Right cardiac atrium (tissue), 5 donors: ENCODE measurements around the gene KCNQ1. TPM values are rescaled to one million over a fixed set of nuclear protein-coding genes. Genes with fewer than 3 reads are reported as not detected.
A peak's percentile ranks its signal among the peaks of the same experiment; 100 is the strongest.

Experiments
- ATAC-seq, 2 donors: fragments of 200-7000 bp; cut with Tn5 transposase; one replicate each; pipeline versions ENCODE4 v1.8.0 to v1.9.1; 2020; ENCODE audit warnings: moderate library complexity in 2 of 2, mild to moderate bottlenecking in 1 of 2
- DNase-seq, 3 donors: peaks; one replicate each; pipeline ENCODE4 v3.0.0-alpha.2; 2020
- H3K27ac ChIP-seq: one replicate; pipeline ENCODE4 v1.5.1; 2013; ENCODE audit warnings: mild to moderate bottlenecking, low read length, control low read depth, moderate library complexity
- H3K27me3 ChIP-seq: one replicate; pipeline ENCODE4 v1.6.1; 2013; ENCODE audit not compliant: control insufficient read depth, insufficient read depth
- H3K4me1 ChIP-seq: one replicate; pipeline ENCODE4 v1.6.1; 2013; ENCODE audit warnings: low read length; ENCODE audit not compliant: control insufficient read depth, insufficient read depth
- H3K4me3 ChIP-seq: one replicate; pipeline ENCODE4 v1.5.1; 2013; ENCODE audit warnings: low read length, control low read depth
- H3K9me3 ChIP-seq: one replicate; pipeline ENCODE4 v1.6.1; 2013; ENCODE audit warnings: low read length; ENCODE audit not compliant: control insufficient read depth
- WGBS: extraction: QIAGEN DNeasy Blood & Tissue Kit; methylation state at CpG from one replicate; pipeline ENCODE4 v1.1.7; 2013; 5-methylcytosine and 5-hydroxymethylcytosine counted together
- intact Hi-C, 4 donors: fragments of 100-400 bp; cut with DNase I; formaldehyde crosslinking; loops; one replicate each; pipeline versions ENCODE4 v1.11.0 to v1.14.0; 2022 to 2023
- polyA plus RNA-seq: library from polyadenylated mRNA; stranded (reverse); fragments of 200-250 nt; gene quantifications from one replicate; pipeline ENCODE4 v1.2.3, GENCODE V29; 2013
- total RNA-seq, 4 donors: library from RNA; stranded (reverse); fragmentation: NEBNext Ultra II Directional; extraction: Animal tissue kit (Norgen Biotek cat#: 25700); gene quantifications; one replicate each; pipeline ENCODE4 v1.2.1, GENCODE V29; 2021
- donor health status: healthy with polysubstance abuse.
- donor health status: DM: no; HTN: yes; CAD: no.
- donor health status: DM: no; HTN: no; CAD: no.
- donor health status: DM: no; HTN: yes; CAD: no; lungs with severe emphysema.
- donor health status: DM: yes; HTN: yes; CAD: no.

Gene KCNQ1
- total and polyA plus RNA-seq, 5 donors: 36.4 to 46.8 (median 37.7) TPM

DNA sequence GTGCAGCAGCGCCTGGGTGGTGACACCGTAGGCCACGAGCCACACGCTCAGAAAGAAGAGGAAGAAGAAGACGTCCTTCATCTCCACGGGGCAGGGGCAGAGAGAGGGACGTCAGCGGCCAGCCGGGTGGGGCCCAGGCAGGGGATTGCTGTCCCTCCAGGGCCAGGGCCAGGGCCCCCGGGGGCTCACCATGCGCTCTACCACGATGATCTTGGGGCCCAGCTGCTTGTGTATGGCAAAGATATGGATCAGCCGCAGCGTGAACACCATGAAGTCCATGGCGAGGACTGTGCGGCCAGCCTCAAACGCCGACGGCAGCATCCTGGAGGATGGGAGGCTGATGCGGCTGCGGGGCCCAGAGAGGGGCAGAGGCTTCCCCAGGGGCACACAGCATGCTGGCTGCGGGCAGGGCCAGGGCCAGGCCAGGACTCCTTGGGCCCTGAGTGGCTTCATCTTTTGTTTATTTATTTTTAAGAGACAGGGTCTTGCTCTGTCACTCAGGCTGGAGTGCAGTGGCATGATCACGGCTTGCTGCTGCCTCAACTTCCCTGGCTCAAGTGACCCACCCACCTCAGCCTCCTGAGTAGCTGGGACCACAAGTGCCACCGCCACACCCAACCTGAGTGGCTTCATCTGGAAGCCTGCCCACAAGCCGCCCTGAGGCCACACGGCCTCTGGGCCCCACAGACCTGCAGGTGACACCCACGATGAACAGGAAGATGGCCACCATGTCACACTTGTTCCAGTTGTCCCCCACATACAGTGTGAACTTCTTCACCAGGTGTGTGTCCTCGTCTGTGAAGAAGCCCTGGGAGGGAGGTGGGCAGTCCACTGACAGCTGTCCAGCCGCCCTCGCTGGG lies 33.1 kb upstream of the KCNQ1 start:
- intact Hi-C loops: no loop called here
- H3K4me3 ChIP-seq: no peak overlapping the region
- ATAC-seq: no peak
- DNase-seq: peak in 1 of 3 donors; percentile 43
- no peak overlapping the region for H3K27ac ChIP-seq
- 79% methylated on average over 30 of the region's 30 CpGs for WGBS
- no peaks in the 10 kb centered on the region for H3K27me3 ChIP-seq
- no peaks in the 10 kb centered on the region for H3K9me3 ChIP-seq
- H3K4me1 ChIP-seq: no peaks in the 10 kb centered on the region

DNA sequence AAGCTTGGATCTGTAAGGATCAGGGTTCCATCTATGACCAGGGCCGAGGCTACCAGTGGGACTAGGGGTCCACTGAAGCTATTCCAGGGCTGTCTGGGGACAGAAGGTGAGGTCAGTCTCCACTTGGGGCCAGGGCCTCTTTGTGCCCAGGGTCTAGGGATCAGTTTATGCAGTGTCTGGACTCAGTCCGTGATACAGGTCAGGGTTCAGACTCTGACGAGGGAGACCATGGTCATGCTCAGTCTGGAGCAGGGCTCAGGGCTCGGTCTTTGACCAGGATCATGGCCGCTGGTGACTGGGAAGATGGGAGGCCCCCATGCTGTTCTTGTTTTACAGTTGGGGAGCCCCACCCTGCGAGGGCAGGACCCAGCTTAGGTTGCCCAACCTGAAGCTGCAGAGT lies 32.5 kb upstream of the KCNQ1 start:
- Histone ChIP-seq H3K27me3 (no peaks in the 10 kb centered on the region), H3K4me3 (no peak overlapping the region), H3K27ac (no peak overlapping the region), H3K4me1 (no peaks in the 10 kb centered on the region), H3K9me3 (no peaks in the 10 kb centered on the region)
- DNase-seq: no peak
- intact Hi-C loops: no loop called here
- no peak for ATAC-seq
- 85% methylated on average over 6 of the region's 6 CpGs for WGBS

DNA sequence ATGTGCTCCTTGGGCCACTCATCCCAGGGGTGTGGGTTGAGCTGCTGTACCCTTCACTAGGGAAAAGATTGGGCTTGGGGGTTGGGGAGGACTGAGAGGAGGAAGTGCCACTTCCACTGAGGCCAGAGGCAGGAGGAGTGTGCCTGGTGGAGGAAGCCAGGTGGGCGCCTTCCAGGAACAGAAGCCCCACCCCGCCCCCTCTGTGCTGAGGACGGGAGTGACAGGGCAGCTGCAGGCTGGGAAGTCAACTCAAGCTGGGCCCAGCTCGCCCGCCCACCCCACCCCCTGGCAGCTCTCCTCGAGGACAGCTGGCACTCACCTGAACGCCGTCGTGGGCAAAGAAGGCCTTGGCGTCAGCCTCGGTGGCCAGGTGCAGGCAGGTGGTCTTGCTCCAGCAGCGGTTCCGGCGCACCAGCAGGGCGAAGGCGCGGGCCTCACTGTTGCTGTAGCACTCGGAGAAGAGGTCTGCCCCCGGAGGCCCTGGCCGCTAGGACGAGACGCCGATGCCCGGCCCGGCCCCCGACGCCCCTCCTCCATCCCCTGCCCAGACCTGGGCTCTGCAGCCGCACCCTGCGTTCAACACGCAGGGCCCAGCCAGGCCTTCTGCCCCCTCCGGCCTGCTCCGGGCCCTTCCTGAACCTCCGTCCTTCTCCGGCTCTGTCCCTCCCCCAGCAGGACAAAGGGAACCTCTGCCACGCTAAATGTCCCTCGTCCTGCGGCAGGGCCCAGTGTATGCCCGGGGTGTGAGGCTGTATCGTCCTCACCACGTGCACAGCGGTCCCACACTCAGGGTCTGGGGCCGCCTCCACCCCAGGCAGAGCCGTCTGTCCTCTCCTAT lies 30.8 kb upstream of the KCNQ1 start:
- intact Hi-C loops: no loop called here
- 87% methylated on average over 43 of the region's 43 CpGs for WGBS
- peak in 2 of 3 donors; percentile 46 to 59 for DNase-seq
- Histone ChIP-seq H3K27ac (no peak overlapping the region), H3K4me3 (no peak overlapping the region), H3K9me3 (no peaks in the 10 kb centered on the region), H3K27me3 (no peaks in the 10 kb centered on the region), H3K4me1 (no peaks in the 10 kb centered on the region)
- no peak for ATAC-seq

DNA sequence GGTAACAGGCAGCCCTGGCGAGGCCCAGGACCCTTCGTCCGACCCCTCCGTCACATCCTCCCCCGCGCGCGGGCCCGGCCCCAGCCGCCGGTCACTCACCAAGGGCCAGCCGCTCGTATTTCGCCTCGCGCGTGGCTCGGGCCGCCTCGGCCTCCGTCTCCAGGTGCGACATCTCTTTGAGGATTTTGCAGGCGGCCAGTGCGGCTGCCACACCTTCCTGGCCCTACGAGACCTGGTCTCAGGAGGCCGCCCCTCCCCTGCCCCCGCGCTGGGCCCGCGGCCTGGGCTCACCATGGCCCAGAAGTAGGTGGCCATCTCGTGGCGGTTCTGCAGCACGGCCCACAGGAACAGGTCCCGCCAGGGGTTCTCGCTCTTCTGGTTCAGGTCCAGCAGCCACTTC lies 30.2 kb upstream of the KCNQ1 start:
- no peak overlapping the region for H3K27ac ChIP-seq
- H3K4me3 ChIP-seq: no peak overlapping the region
- ATAC-seq: no peak
- DNase-seq: peak in 1 of 3 donors; percentile 50
- H3K4me1 ChIP-seq: no peaks in the 10 kb centered on the region
- no peaks in the 10 kb centered on the region for H3K9me3 ChIP-seq
- no peaks in the 10 kb centered on the region for H3K27me3 ChIP-seq
- intact Hi-C loops: no loop called here
- 84% methylated on average over 35 of the region's 35 CpGs for WGBS

DNA sequence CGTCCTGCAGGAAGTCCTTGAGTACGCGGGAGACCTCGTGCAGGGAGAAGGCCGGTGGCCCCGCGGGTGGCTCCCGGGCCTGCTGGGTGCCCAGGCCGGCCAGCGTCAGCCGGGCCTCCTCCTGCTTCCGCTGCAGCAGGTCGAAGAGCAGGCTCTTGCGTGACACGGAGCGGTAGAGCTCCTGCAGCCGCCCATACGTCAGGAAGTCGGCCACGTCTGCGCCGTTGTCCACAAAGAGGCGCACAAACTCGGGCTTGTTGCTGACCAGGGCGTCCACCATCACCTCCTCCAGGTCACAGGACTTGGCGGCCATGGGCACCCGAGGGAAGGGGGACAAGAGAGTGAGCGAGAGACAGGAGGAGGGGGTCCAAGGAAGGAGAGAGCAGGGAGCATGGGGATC lies 29.6 kb upstream of the KCNQ1 start:
- no peak overlapping the region for H3K27ac ChIP-seq
- ATAC-seq (no peak), DNase-seq (peak in 2 of 3 donors; percentile 24 to 55)
- intact Hi-C loops: no loop called here
- H3K27me3 ChIP-seq: no peaks in the 10 kb centered on the region
- WGBS: 85% methylated on average over 28 of the region's 28 CpGs
- no peaks in the 10 kb centered on the region for H3K4me1 ChIP-seq
- no peak overlapping the region for H3K4me3 ChIP-seq
- no peaks in the 10 kb centered on the region for H3K9me3 ChIP-seq

DNA sequence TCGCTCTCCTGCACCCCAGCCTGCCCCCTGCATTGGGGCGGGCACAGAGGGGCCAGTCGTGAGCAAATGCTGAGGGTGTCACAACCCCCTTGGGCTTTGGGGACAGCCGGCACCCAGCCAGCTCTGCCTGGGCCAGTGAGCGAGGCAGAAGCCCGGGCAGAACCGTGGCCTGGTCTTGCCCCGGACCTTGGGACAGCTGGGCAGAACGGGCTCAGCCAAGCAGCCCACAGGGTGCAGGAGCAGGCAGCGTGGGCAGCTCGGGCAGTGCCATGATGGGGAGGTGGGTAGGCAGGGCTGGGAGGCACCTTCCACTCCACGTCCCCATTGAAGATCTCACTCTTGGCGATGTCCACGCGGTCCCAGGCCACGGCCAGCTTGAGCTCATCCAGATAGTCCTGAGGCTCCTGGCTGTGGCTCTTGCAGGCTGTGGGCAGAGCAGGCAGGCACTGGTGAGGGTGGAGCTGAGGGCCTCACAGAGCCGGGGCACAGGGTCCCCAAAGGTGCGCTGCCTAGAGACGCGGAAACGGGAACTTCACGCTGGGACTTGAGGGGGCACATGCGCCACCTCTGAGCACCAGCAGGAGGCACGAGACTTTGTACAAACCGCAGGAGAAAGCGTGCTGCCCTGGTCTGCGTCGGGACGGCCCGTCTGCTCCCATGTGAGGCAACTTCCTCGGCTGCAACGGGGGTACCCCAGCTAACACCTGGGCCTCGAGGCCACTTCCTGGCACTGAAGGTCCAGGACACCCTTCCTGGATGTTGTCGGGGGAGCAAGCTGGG lies 29.0 kb upstream of the KCNQ1 start:
- Histone ChIP-seq H3K4me3 (no peak overlapping the region), H3K27me3 (no peaks in the 10 kb centered on the region), H3K4me1 (no peaks in the 10 kb centered on the region), H3K27ac (no peak overlapping the region), H3K9me3 (no peaks in the 10 kb centered on the region)
- WGBS: 78% methylated on average over 34 of the region's 34 CpGs
- ATAC-seq: no peak
- intact Hi-C loops: no loop called here
- peak in 2 of 3 donors; percentile 45 for DNase-seq

DNA sequence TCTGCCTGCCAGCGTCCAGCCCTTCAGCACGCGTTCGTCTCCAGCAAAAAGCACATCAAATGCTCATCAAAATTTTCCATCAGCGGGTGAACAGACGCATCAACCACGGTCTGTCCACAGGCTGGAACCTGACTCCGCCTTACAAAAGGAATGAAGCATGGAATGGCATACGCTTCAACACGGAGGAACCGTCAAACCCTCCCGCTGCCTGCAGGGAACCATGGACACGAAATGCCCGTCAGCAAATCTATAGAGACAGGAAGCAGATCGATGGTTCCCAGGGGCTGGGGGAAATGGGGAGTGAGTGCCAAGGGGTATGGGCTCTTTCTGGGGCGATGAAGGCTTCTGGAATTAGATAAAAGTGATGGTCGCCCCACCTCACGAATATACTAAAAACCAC lies 28.0 kb upstream of the KCNQ1 start:
- Histone ChIP-seq H3K9me3 (no peaks in the 10 kb centered on the region), H3K4me1 (no peaks in the 10 kb centered on the region), H3K27ac (no peak overlapping the region), H3K4me3 (no peak overlapping the region), H3K27me3 (no peaks in the 10 kb centered on the region)
- intact Hi-C loops: no loop called here
- DNase-seq (no peak), ATAC-seq (no peak)
- 78% methylated on average over 18 of the region's 18 CpGs for WGBS

DNA sequence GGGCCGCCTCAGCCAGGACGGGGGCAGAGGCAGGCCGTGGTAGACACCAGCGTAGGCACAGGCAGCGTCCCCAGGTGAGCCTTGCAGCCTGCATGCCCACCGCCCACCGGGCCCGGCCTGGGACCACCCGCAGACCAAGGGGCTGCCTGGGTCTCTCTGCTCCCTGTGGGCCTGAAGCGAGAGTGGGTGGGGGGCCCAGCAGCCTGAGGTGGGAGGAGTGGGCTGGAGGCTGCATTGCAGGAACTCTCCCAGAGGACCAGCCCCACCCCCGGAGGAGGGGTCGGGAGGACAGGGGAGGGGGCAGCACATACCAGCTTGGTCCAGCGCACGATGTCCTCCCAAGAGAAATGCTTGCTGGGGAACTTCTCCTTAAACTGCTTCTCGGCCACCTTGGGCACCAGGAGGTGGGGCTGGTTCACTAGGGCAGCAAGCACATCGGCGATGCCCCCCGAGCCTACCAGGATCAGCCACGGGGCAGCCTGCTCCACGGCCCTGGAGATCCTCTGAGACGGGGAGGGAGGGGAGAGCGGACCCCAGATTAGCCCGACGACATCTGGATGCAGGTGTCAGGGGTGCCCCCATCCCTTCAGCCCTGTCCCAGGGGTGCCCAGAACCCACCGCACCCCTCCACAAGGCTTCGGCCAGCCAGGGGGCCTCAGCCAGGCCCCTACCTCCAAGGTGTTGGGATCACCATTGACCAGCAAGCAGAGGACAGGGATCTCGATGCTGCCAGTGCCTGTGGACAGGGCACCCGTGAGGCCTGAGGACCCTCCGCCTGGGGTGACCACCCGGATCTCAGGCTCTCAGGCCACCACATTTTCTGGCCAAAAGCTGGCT lies 26.7 kb upstream of the KCNQ1 start:
- Histone ChIP-seq H3K9me3 (no peaks in the 10 kb centered on the region), H3K4me1 (no peaks in the 10 kb centered on the region), H3K4me3 (no peak overlapping the region), H3K27ac (no peak overlapping the region), H3K27me3 (no peaks in the 10 kb centered on the region)
- ATAC-seq (no peak), DNase-seq (peak in 2 of 3 donors; percentile 47 to 60)
- intact Hi-C loops: loop anchor here in 1 of 4 donors (2.0 kb wide), 1 partner anchor 113 kb away; no protein-coding TSS in a partner anchor
- 80% methylated on average over 30 of the region's 30 CpGs for whole genome bisulfite sequencing

DNA sequence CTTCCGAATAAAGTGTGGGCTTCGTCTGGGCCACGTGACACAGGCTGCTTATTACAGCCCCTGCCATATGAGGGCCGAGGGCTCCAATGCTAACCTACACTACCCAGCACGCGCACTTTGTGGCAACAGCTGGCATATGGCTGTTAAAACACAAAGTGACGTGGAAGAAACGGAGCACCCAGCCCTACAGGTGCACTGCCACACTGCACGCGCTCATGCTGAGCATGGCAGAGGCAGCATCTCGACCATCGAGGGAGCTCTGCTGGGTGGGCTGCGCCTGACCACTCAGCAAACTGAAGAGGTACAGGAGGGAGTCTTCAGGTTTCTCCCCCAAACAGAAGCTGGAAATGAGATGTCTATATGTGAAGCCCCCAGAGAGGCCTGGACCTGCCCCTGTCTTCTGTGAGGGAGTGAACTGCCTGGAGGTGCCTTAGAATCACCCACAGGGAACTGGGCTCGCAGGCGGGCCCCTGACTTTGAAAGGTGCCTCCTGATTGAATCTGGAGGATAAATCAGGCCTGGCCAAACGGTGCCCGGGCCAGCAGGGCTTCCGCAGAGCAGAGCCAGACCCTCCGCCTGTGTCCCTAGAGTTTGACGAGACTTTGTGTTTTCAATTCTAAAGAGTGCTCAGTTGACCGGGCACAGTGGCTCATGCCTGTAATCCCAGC lies 26.0 kb upstream of the KCNQ1 start:
- Histone ChIP-seq H3K4me3 (no peak overlapping the region), H3K27ac (no peak overlapping the region), H3K27me3 (no peaks in the 10 kb centered on the region), H3K4me1 (no peaks in the 10 kb centered on the region), H3K9me3 (no peaks in the 10 kb centered on the region)
- DNase-seq (peak in 2 of 3 donors; percentile 43 to 44), ATAC-seq (no peak)
- intact Hi-C loops: loop anchor here in 1 of 4 donors (2.0 kb wide), 1 partner anchor 114 kb away; no protein-coding TSS in a partner anchor
- WGBS: 77% methylated on average over 21 of the region's 21 CpGs
